SJSA1 (cell line): ENCODE measurements around the gene TRAFD1. TPM values are rescaled to one million over a fixed set of nuclear protein-coding genes. Genes with fewer than 3 reads are reported as not detected.
"Not testable (repeated sequence)": the region's sequence is repeated elsewhere in the genome, so short reads cannot be mapped to it uniquely, and the experiment has no call there.

Experiments
- DNase-seq, 2 experiments: peaks; one replicate each; pipeline ENCODE4 v3.0.0-alpha.2; 2015 to 2020; ENCODE audit warnings: low spot score in 2 of 2, low read depth in 1 of 2
- H3K27ac ChIP-seq: fragments of 250-450 bp; sonication (Bioruptor Pico); 2 replicates; pipeline ENCODE4 v1.5.1; 2020; ENCODE audit warnings: mild to moderate bottlenecking, moderate library complexity
- H3K27me3 ChIP-seq: fragments of 250-450 bp; sonication (Bioruptor Pico); replicated peaks from 2 replicates; pipeline ENCODE4 v1.5.1; 2020; ENCODE audit warnings: mild to moderate bottlenecking, moderate library complexity
- H3K36me3 ChIP-seq: fragments of 250-450 bp; sonication (Bioruptor Pico); 2 replicates; pipeline ENCODE4 v1.5.1; 2020; ENCODE audit warnings: mild to moderate bottlenecking
- H3K4me1 ChIP-seq: fragments of 250-450 bp; sonication (Bioruptor Pico); replicated peaks from 2 replicates; pipeline ENCODE4 v1.6.1; 2021; ENCODE audit warnings: mild to moderate bottlenecking
- H3K4me3 ChIP-seq: fragments of 250-450 bp; sonication (Bioruptor Pico); 2 replicates; pipeline ENCODE4 v1.5.1; 2020; ENCODE audit warnings: mild to moderate bottlenecking
- H3K9me3 ChIP-seq: fragments of 250-450 bp; sonication (Bioruptor Pico); replicated peaks from 2 replicates; pipeline ENCODE4 v1.5.1; 2020; ENCODE audit warnings: mild to moderate bottlenecking
- total RNA-seq: library from RNA; depleted of rRNA; stranded (reverse); fragments of >200 nt; shearing (Covaris generic); gene quantifications from 2 replicates; pipeline ENCODE4 v1.2.3, GENCODE V29; 2014

TRAFD1 gene
- total RNA-seq, 1 experiment from 2014 or later = 38.2 TPM

- Histone ChIP-seq H3K4me1 (peaks cover 61% of the 10 kb centered on the region), H3K36me3 (peaks cover 15% of the 10 kb centered on the region), H3K9me3 (no peaks in the 10 kb centered on the region), H3K27me3 (no peaks in the 10 kb centered on the region), H3K27ac (no peak overlapping the region), H3K4me3 (peak overlapping the region; percentile 75; the same call in 1 of the 2 replicates)
- no peak for DNase-seq
These were observed 1.6 kb downstream of the TRAFD1 start for GRCh38 chr12:112126911-112127310.

GRCh38 chr12:112130441-112130998, 5.2 kb downstream of the TRAFD1 start:
- Histone ChIP-seq H3K9me3 (no peaks in the 10 kb centered on the region), H3K4me3 (peak overlapping the region; percentile 5), H3K27me3 (no peaks in the 10 kb centered on the region), H3K36me3 (peaks cover 43% of the 10 kb centered on the region), H3K4me1 (peaks cover 42% of the 10 kb centered on the region), H3K27ac (peak overlapping the region; percentile 66)
- peak in 1 of 2 experiments; percentile 58 for DNase-seq

GRCh38 chr12:112131686-112132085, 6.3 kb downstream of the TRAFD1 start:
- peaks cover 37% of the 10 kb centered on the region for H3K4me1 ChIP-seq
- no peak for DNase-seq
- peaks cover 51% of the 10 kb centered on the region for H3K36me3 ChIP-seq
- no peak overlapping the region for H3K4me3 ChIP-seq
- no peak overlapping the region for H3K27ac ChIP-seq
- H3K27me3 ChIP-seq = no peaks in the 10 kb centered on the region
- no peaks in the 10 kb centered on the region for H3K9me3 ChIP-seq

- Histone ChIP-seq H3K4me1 (peaks cover 25% of the 10 kb centered on the region), H3K9me3 (no peaks in the 10 kb centered on the region), H3K27me3 (no peaks in the 10 kb centered on the region), H3K4me3 (no peak overlapping the region), H3K27ac (no peak overlapping the region), H3K36me3 (peaks cover 66% of the 10 kb centered on the region)
- no peak for DNase-seq
These were observed 8.1 kb downstream of the TRAFD1 start for GRCh38 chr12:112133418-112133817.

GRCh38 chr12:112134731-112135130, 9.4 kb downstream of the TRAFD1 start:
- Histone ChIP-seq H3K27ac (no peak overlapping the region), H3K4me1 (peaks cover 17% of the 10 kb centered on the region), H3K27me3 (no peaks in the 10 kb centered on the region), H3K4me3 (no peak overlapping the region), H3K36me3 (peaks cover 75% of the 10 kb centered on the region), H3K9me3 (no peaks in the 10 kb centered on the region)
- DNase-seq = no peak

- peaks cover 85% of the 10 kb centered on the region for H3K36me3 ChIP-seq
These were observed 15.4 kb downstream of the TRAFD1 start for GRCh38 chr12:112140728-112141127.

GRCh38 chr12:112146123-112146522, 20.8 kb downstream of the TRAFD1 start:
- Histone ChIP-seq H3K4me1 (peaks cover 11% of the 10 kb centered on the region), H3K9me3 (no peaks in the 10 kb centered on the region), H3K36me3 (peaks cover 83% of the 10 kb centered on the region), H3K27me3 (no peaks in the 10 kb centered on the region), H3K27ac (no peak overlapping the region), H3K4me3 (no peak overlapping the region)
- DNase-seq = peak in 1 of 2 experiments; percentile 2

More at GRCh38 chr12:112140728-112141127, 15.4 kb downstream of the TRAFD1 start:
- no peaks in the 10 kb centered on the region for H3K27me3 ChIP-seq
- no peaks in the 10 kb centered on the region for H3K9me3 ChIP-seq
- H3K27ac ChIP-seq = no peak overlapping the region
- DNase-seq = no peak
- H3K4me1 ChIP-seq = no peaks in the 10 kb centered on the region
- no peak overlapping the region for H3K4me3 ChIP-seq

GRCh38 chr12:112148031-112148513, 22.7 kb downstream of the TRAFD1 start:
- Histone ChIP-seq H3K36me3 (peaks cover 84% of the 10 kb centered on the region), H3K27ac (peak overlapping the region; percentile 79), H3K4me3 (no peak overlapping the region), H3K9me3 (no peaks in the 10 kb centered on the region), H3K27me3 (no peaks in the 10 kb centered on the region), H3K4me1 (peaks cover 11% of the 10 kb centered on the region)
- peak; percentile 68 to 79 for DNase-seq

GRCh38 chr12:112149596-112149995, 24.2 kb downstream of the TRAFD1 start:
- H3K27ac ChIP-seq = no peak overlapping the region
- DNase-seq = peak in 1 of 2 experiments; percentile 25
- no peaks in the 10 kb centered on the region for H3K9me3 ChIP-seq
- peaks cover 18% of the 10 kb centered on the region for H3K4me1 ChIP-seq
- H3K27me3 ChIP-seq = no peaks in the 10 kb centered on the region
- no peak overlapping the region for H3K4me3 ChIP-seq
- peaks cover 83% of the 10 kb centered on the region for H3K36me3 ChIP-seq

GRCh38 chr12:112151766-112152541, 26.6 kb downstream of the TRAFD1 start:
- no peaks in the 10 kb centered on the region for H3K9me3 ChIP-seq
- peaks cover 25% of the 10 kb centered on the region for H3K4me1 ChIP-seq
- H3K36me3 ChIP-seq = peaks cover 67% of the 10 kb centered on the region
- DNase-seq = no peak
- no peak overlapping the region for H3K4me3 ChIP-seq
- H3K27ac ChIP-seq = no peak overlapping the region
- H3K27me3 ChIP-seq = no peaks in the 10 kb centered on the region

GRCh38 chr12:112153181-112153892, 28.0 kb downstream of the TRAFD1 start:
- DNase-seq = no peak
- H3K9me3 ChIP-seq = no peaks in the 10 kb centered on the region
- no peaks in the 10 kb centered on the region for H3K27me3 ChIP-seq
- peaks cover 68% of the 10 kb centered on the region for H3K36me3 ChIP-seq
- no peak overlapping the region for H3K4me3 ChIP-seq
- H3K27ac ChIP-seq = no peak overlapping the region
- peaks cover 17% of the 10 kb centered on the region for H3K4me1 ChIP-seq

- DNase-seq = no peak
- peaks cover 68% of the 10 kb centered on the region for H3K36me3 ChIP-seq
- peaks cover 14% of the 10 kb centered on the region for H3K4me1 ChIP-seq
- no peaks in the 10 kb centered on the region for H3K9me3 ChIP-seq
- H3K4me3 ChIP-seq = no peak overlapping the region
- H3K27ac ChIP-seq = no peak overlapping the region
- H3K27me3 ChIP-seq = no peaks in the 10 kb centered on the region
These were observed 28.5 kb downstream of the TRAFD1 start for GRCh38 chr12:112153893-112154219.

- Histone ChIP-seq H3K36me3 (peaks cover 46% of the 10 kb centered on the region), H3K4me1 (peaks cover 14% of the 10 kb centered on the region)
These were observed 33.2 kb downstream of the TRAFD1 start for GRCh38 chr12:112158461-112159145.

More at GRCh38 chr12:112158461-112159145, 33.2 kb downstream of the TRAFD1 start:
- H3K4me3 ChIP-seq, H3K27me3 ChIP-seq, DNase-seq, H3K27ac ChIP-seq, H3K9me3 ChIP-seq: not testable (repeated sequence)
